IMR-90 (cell line): Measurements from ENCODE around the gene SOST. TPM values are rescaled to one million over a fixed set of nuclear protein-coding genes. Genes with fewer than 3 reads are reported as not detected.

Experiments used
- ATAC-seq: fragments of 200-7000 bp; cut with Tn5 transposase; 2 replicates; pipeline ENCODE4 v1.9.1; 2020; ENCODE audit warnings: low read depth, mild to moderate bottlenecking, moderate library complexity
- BruUV-seq: library from RNA; stranded (reverse); fragments of 400-500 nt; replicated peaks from 2 replicates; lab custom pipeline; 2021; lab: Mats Ljungman, UMichigan
- CTCF ChIA-PET: fragments of 300-600 bp; formaldehyde crosslinking; extraction: SDS; loops from one replicate; lab custom pipeline; 2021; ENCODE audit warnings: antibody characterized with exemption; lab: Yijun Ruan, JAX
- POLR2A ChIA-PET: fragments of 300-600 bp; sonication (Branson Sonifier 250); formaldehyde crosslinking; loops from one replicate; lab custom pipeline; 2022; ENCODE audit warnings: antibody characterized with exemption; ENCODE audit not compliant: unreplicated experiment; lab: Charles Lee
- DNase-seq: peaks from one replicate; pipeline ENCODE4 v3.0.0; 2013
- H2AFZ ChIP-seq: replicated peaks from 2 replicates; pipeline ENCODE3; 2013; ENCODE audit warnings: low read length, mild to moderate bottlenecking; ENCODE audit not compliant: poor library complexity
- H2AK5ac ChIP-seq: 2 replicates; pipeline ENCODE4 v1.6.1; 2013; ENCODE audit warnings: low read depth, low read length, inconsistent platforms
- H2AK9ac ChIP-seq: replicated peaks from 2 replicates; pipeline ENCODE3; 2013; ENCODE audit warnings: mild to moderate bottlenecking, low read depth, low read length, moderate library complexity; ENCODE audit not compliant: poor library complexity
- H2BK120ac ChIP-seq: 2 replicates; pipeline ENCODE4 v1.6.1; 2013; ENCODE audit warnings: low read depth, low read length, inconsistent platforms
- H2BK15ac ChIP-seq: 3 replicates; pipeline ENCODE4 v1.6.1; 2013; ENCODE audit warnings: low read depth, low read length, inconsistent platforms
- H2BK20ac ChIP-seq: 2 replicates; pipeline ENCODE4 v1.6.1; 2013; ENCODE audit warnings: low read depth, mild to moderate bottlenecking, inconsistent platforms, low read length, moderate library complexity
- H2BK5ac ChIP-seq: 2 replicates; pipeline ENCODE4 v1.6.1; 2013; ENCODE audit warnings: mild to moderate bottlenecking, low read depth, low read length, inconsistent platforms; ENCODE audit not compliant: poor library complexity, severe bottlenecking
- H3K14ac ChIP-seq: replicated peaks from 2 replicates; pipeline ENCODE4 v1.6.1; 2013; ENCODE audit warnings: low read depth, low read length, inconsistent platforms
- H3K18ac ChIP-seq: 2 replicates; pipeline ENCODE4 v1.6.1; 2013; ENCODE audit warnings: low read depth, low read length, control low read depth
- H3K23ac ChIP-seq: 2 replicates; pipeline ENCODE4 v1.6.1; 2013; ENCODE audit warnings: low read depth, low read length, inconsistent platforms
- H3K27ac ChIP-seq: 2 replicates; pipeline ENCODE4 v1.5.1; 2013; ENCODE audit warnings: mild to moderate bottlenecking, control low read depth, low read length; ENCODE audit not compliant: insufficient read depth
- H3K27me3 ChIP-seq: 2 replicates; pipeline ENCODE4 v1.6.1; 2013; ENCODE audit warnings: low read length; ENCODE audit not compliant: control insufficient read depth, insufficient read depth
- H3K36me3 ChIP-seq: 2 replicates; pipeline ENCODE4 v1.6.1; 2013; ENCODE audit warnings: low read length, mixed read lengths; ENCODE audit not compliant: control insufficient read depth, insufficient read depth
- H3K4ac ChIP-seq: 2 replicates; pipeline ENCODE4 v1.6.1; 2013; ENCODE audit warnings: low read depth, low read length, inconsistent platforms
- H3K4me1 ChIP-seq: 2 replicates; pipeline ENCODE4 v1.6.1; 2013; ENCODE audit warnings: low read length, mixed read lengths; ENCODE audit not compliant: control insufficient read depth, insufficient read depth
- H3K4me2 ChIP-seq: 2 replicates; pipeline ENCODE4 v1.6.1; 2013; ENCODE audit warnings: low read depth, mild to moderate bottlenecking, control low read depth, low read length, moderate library complexity
- H3K4me3 ChIP-seq: 2 replicates; pipeline ENCODE4 v1.5.1; 2013; ENCODE audit warnings: low read depth, mild to moderate bottlenecking, control low read depth, low read length, moderate library complexity; ENCODE audit not compliant: insufficient read depth
- H3K56ac ChIP-seq: 2 replicates; pipeline ENCODE4 v1.6.1; 2013; ENCODE audit warnings: low read length, inconsistent platforms; ENCODE audit not compliant: insufficient read depth; ENCODE audit errors: extremely low read depth
- H3K79me1 ChIP-seq, 2 experiments: 2 replicates each; pipeline ENCODE4 v1.6.1; 2013; ENCODE audit warnings: low read length in 2 of 2, inconsistent platforms in 1 of 2, low read depth in 1 of 2
- H3K9ac ChIP-seq: 2 replicates; pipeline ENCODE4 v1.6.1; 2013; ENCODE audit warnings: low read depth, low read length, control low read depth
- H3K9me1 ChIP-seq: 2 replicates; pipeline ENCODE4 v1.6.1; 2013; ENCODE audit warnings: low read length, inconsistent platforms; ENCODE audit not compliant: insufficient read depth
- H3K9me3 ChIP-seq: 2 replicates; pipeline ENCODE4 v1.6.1; 2013; ENCODE audit warnings: low read length; ENCODE audit not compliant: control insufficient read depth, insufficient read depth
- H4K20me1 ChIP-seq: 2 replicates; pipeline ENCODE4 v1.6.1; 2013; ENCODE audit warnings: low read length, inconsistent platforms; ENCODE audit not compliant: insufficient read depth
- H4K5ac ChIP-seq: 2 replicates; pipeline ENCODE4 v1.6.1; 2013; ENCODE audit warnings: mild to moderate bottlenecking, low read depth, low read length, control low read depth
- H4K8ac ChIP-seq, 2 experiments: 2 replicates each; pipeline ENCODE4 v1.6.1; 2013; ENCODE audit warnings: low read depth in 2 of 2, low read length in 2 of 2, control low read depth in 1 of 2, inconsistent platforms in 1 of 2
- H4K91ac ChIP-seq: 2 replicates; pipeline ENCODE4 v1.6.1; 2013; ENCODE audit warnings: low read depth, low read length, inconsistent platforms; ENCODE audit not compliant: insufficient read depth
- CTCF ChIP-seq: conservative IDR thresholded peaks from 2 replicates; pipeline ENCODE4 v1.5.1; 2012; ENCODE audit warnings: mild to moderate bottlenecking, low read depth, low read length, improper control_type of control experiment
- ELK1 ChIP-seq: fragments of 150-350 bp; IDR thresholded peaks from 2 replicates; pipeline ENCODE4 v1.6.1; 2016; ENCODE audit warnings: low read depth, mild to moderate bottlenecking, low read length, moderate library complexity, borderline replicate concordance
- MXI1 ChIP-seq: IDR thresholded peaks from 2 replicates; pipeline ENCODE4 v1.6.1; 2012; ENCODE audit warnings: low read depth, mild to moderate bottlenecking, low read length, moderate library complexity, borderline replicate concordance
- RFX5 ChIP-seq: IDR thresholded peaks from 2 replicates; pipeline ENCODE4 v1.8.0; 2012; ENCODE audit warnings: low read depth, mild to moderate bottlenecking, low read length, moderate library complexity
- SMC3 ChIP-seq: fragments of 150-350 bp; IDR thresholded peaks from 2 replicates; pipeline ENCODE4 v1.6.1; 2016; ENCODE audit warnings: low read depth, mild to moderate bottlenecking, antibody characterized with exemption, low read length, moderate library complexity
- USF2 ChIP-seq: fragments of 150-350 bp; IDR thresholded peaks from 2 replicates; pipeline ENCODE4 v1.6.1; 2017; ENCODE audit warnings: mild to moderate bottlenecking, antibody characterized with exemption, low read length, low read depth
- WGBS, 2 experiments: methylation state at CpG; one replicate each; pipeline versions ENCODE4 v1.1.5 to v1.1.7; 2013; ENCODE audit warnings: missing lambda C conversion rate in 2 of 2; ENCODE audit not compliant: insufficient read length in 1 of 2; ENCODE audit errors: extremely low coverage in 2 of 2; 5-methylcytosine and 5-hydroxymethylcytosine counted together
- dilution Hi-C: fragments of 300-500 bp; cut with HindIII; formaldehyde crosslinking; loops from one replicate; pipeline ENCODE4 v1.14.3; 2018; ENCODE audit warnings: low sequenced_read_pairs; ENCODE audit not compliant: unreplicated experiment
- in situ Hi-C: fragments of 300-500 bp; cut with MboI; formaldehyde crosslinking; loops from 3 replicates; pipeline ENCODE4 v1.14.3; 2019; ENCODE audit warnings: low sequenced_read_pairs, inconsistent platforms, mixed read lengths
- intact Hi-C: fragments of 100-400 bp; cut with micrococcal nuclease; formaldehyde crosslinking; loops from 2 replicates; pipeline ENCODE4 v1.10.0; 2022
- polyA plus RNA-seq, 3 experiments: library from polyadenylated mRNA; depleted of rRNA; stranded (reverse); fragments of >200 nt; gene quantifications; 2 replicates each; pipeline ENCODE4 v1.2.3, GENCODE V29; 2012; ENCODE audit warnings: low replicate concordance in 1 of 3
- total RNA-seq: library from RNA; depleted of rRNA; stranded (reverse); fragments of >200 nt; gene quantifications from 2 replicates; pipeline ENCODE4 v1.2.3, GENCODE V29; 2012

SOST gene
- total and polyA plus RNA-seq, 2 of the 4 experiments (the other 2 are of a cell fraction) = not detected

- DNase-seq (no peak), ATAC-seq (no peak)
- 81% methylated on average over 3 of the region's 6 CpGs; no CpG with 5 or more reads in 1 of the 2 experiments for WGBS, 2 experiments
- no peak for TF ChIP-seq SMC3
- TF ChIP-seq ELK1 = no peak
- no peak for TF ChIP-seq RFX5
- no peak for TF ChIP-seq CTCF
- TF ChIP-seq USF2 = no peak
- TF ChIP-seq MXI1 = no peak
- H4K8ac ChIP-seq = no peak overlapping the region
- H4K91ac ChIP-seq = no peak overlapping the region
- intact Hi-C loops (no loop called here), in situ Hi-C loops (no loop called here), dilution Hi-C loops (no loop called here)
- no peaks in the 10 kb centered on the region for H3K36me3 ChIP-seq
- BruUV-seq = no TSS peak
- H3K4me3 ChIP-seq = no peak overlapping the region
- no peak overlapping the region for H3K23ac ChIP-seq
- peaks cover 4% of the 10 kb centered on the region for H3K4me1 ChIP-seq
- H2AFZ ChIP-seq = no peak overlapping the region
- H3K27me3 ChIP-seq = peaks cover 18% of the 10 kb centered on the region
- H3K9me3 ChIP-seq = no peaks in the 10 kb centered on the region
- no peak overlapping the region for H4K5ac ChIP-seq
- no peak overlapping the region for H3K56ac ChIP-seq
- H2BK15ac ChIP-seq = no peak overlapping the region
- ChIA-PET CTCF (no interaction called here), POLR2A (no interaction called here)
- no peak overlapping the region for H2AK5ac ChIP-seq
- H2BK120ac ChIP-seq = no peak overlapping the region
- no peak overlapping the region for H3K18ac ChIP-seq
- no peak overlapping the region for H2AK9ac ChIP-seq
- no peak overlapping the region for H2BK5ac ChIP-seq
- H3K79me1 ChIP-seq = no peaks in the 10 kb centered on the region
- H3K9ac ChIP-seq = no peak overlapping the region
- H3K14ac ChIP-seq = no peak overlapping the region
- no peaks in the 10 kb centered on the region for H3K9me1 ChIP-seq
- H3K27ac ChIP-seq = no peak overlapping the region
- H3K4ac ChIP-seq = no peak overlapping the region
- H3K4me2 ChIP-seq = no peak overlapping the region
- H4K20me1 ChIP-seq = no peaks in the 10 kb centered on the region
- H2BK20ac ChIP-seq = no peak overlapping the region
Measured at GRCh38 chr17:43710101-43710500, 48.5 kb downstream of the SOST start.
